ENCODE data around the gene TSGA10IP.

GRCh38 chr11:65946655-65947054 lies 1.4 kb downstream of the TSGA10IP start:
- no peak for TF ChIP-seq CTCF (IDR thresholded peaks at IDR 0.05)
- no peak for TF ChIP-seq EP300 (IDR thresholded peaks at IDR 0.05)

All from gastroesophageal sphincter (tissue), 3 donors.